ACC112 (cell line): Measurements from ENCODE around the gene KCNJ4.
A peak's percentile ranks its signal among the peaks of the same experiment; 100 is the strongest.

ENCODE experiments used
- H2AFZ ChIP-seq: fragments of 200-600 bp; sonication (generic); one replicate; pipeline ENCODE4 v1.6.0; 2017; ENCODE audit warnings: antibody characterized with exemption, low read length; ENCODE audit not compliant: unreplicated experiment
- H3K27ac ChIP-seq: fragments of 200-600 bp; sonication (generic); 2 replicates; pipeline ENCODE4 v1.5.1; 2014; ENCODE audit warnings: low read depth, mild to moderate bottlenecking, antibody characterized with exemption, low read length, moderate library complexity
- H3K27me3 ChIP-seq: fragments of 200-600 bp; sonication (generic); 2 replicates; pipeline ENCODE4 v1.6.1; 2014; ENCODE audit warnings: mild to moderate bottlenecking, antibody characterized with exemption, low read length, moderate library complexity, mixed read lengths; ENCODE audit not compliant: insufficient read depth
- H3K36me3 ChIP-seq: fragments of 200-600 bp; sonication (generic); 2 replicates; pipeline ENCODE4 v1.6.1; 2016; ENCODE audit warnings: mild to moderate bottlenecking, antibody characterized with exemption, low read length, moderate library complexity, mixed read lengths; ENCODE audit not compliant: insufficient read depth
- H3K4me1 ChIP-seq: fragments of 200-600 bp; sonication (generic); one replicate; pipeline ENCODE4 v1.6.1; 2016; ENCODE audit warnings: low read length, mixed read lengths; ENCODE audit not compliant: insufficient read depth, unreplicated experiment, control insufficient read depth
- H3K4me3 ChIP-seq: fragments of 200-600 bp; sonication (generic); 2 replicates; pipeline ENCODE4 v1.5.1; 2014; ENCODE audit warnings: mild to moderate bottlenecking, low read depth, low read length
- H3K79me2 ChIP-seq: fragments of 200-600 bp; sonication (generic); one replicate; pipeline ENCODE4 v1.6.0; 2016; ENCODE audit warnings: low read length; ENCODE audit not compliant: control insufficient read depth, unreplicated experiment, insufficient read depth

The KCNJ4 gene

GRCh38 chr22:38455076-38455529, at the start of gene KCNJ4:
Gene KCNJ4, minus strand, starts transcription at chr22:38455199. Its CDS starts 27,067 bp downstream, at chr22:38428132.
- Histone ChIP-seq H2AFZ (no peak within 1 kb of the TSS), H3K79me2 (no peaks in the 10 kb centered on the region), H3K27ac (no peak within 1 kb of the TSS), H3K4me3 (no peak within 1 kb of the TSS), H3K27me3 (peaks cover 46% of the 10 kb centered on the region), H3K4me1 (no peaks in the 10 kb centered on the region), H3K36me3 (no peaks in the 10 kb centered on the region)

GRCh38 chr22:38503021-38503420, 48.0 kb upstream of the KCNJ4 start:
- H3K36me3 ChIP-seq, result peaks cover 33% of the 10 kb centered on the region
- H3K4me1 ChIP-seq, result peaks cover 18% of the 10 kb centered on the region
- H3K4me3 ChIP-seq, result peak overlapping the region; percentile 99
- H3K27ac ChIP-seq, result peak overlapping the region; percentile 19; the same call in 1 of the 2 replicates
- H3K27me3 ChIP-seq, result no peaks in the 10 kb centered on the region
- peaks cover 73% of the 10 kb centered on the region for H3K79me2 ChIP-seq
- no peak overlapping the region for H2AFZ ChIP-seq

GRCh38 chr22:38501797-38502672, 47.0 kb upstream of the KCNJ4 start:
- no peak overlapping the region for H2AFZ ChIP-seq
- peaks cover 38% of the 10 kb centered on the region for H3K36me3 ChIP-seq
- no peak overlapping the region for H3K27ac ChIP-seq
- H3K4me1 ChIP-seq, result peaks cover 18% of the 10 kb centered on the region
- H3K27me3 ChIP-seq, result no peaks in the 10 kb centered on the region
- H3K79me2 ChIP-seq, result peaks cover 78% of the 10 kb centered on the region
- peak overlapping the region; percentile 99 for H3K4me3 ChIP-seq

GRCh38 chr22:38497869-38498268, 42.9 kb upstream of the KCNJ4 start:
- Histone ChIP-seq H3K4me3 (no peak overlapping the region), H3K79me2 (peaks cover 73% of the 10 kb centered on the region), H3K4me1 (peaks cover 47% of the 10 kb centered on the region), H3K27me3 (no peaks in the 10 kb centered on the region), H2AFZ (no peak overlapping the region), H3K36me3 (peaks cover 54% of the 10 kb centered on the region), H3K27ac (no peak overlapping the region)

GRCh38 chr22:38494939-38495338, 39.9 kb upstream of the KCNJ4 start:
- peaks cover 61% of the 10 kb centered on the region for H3K36me3 ChIP-seq
- no peak overlapping the region for H3K4me3 ChIP-seq
- H3K79me2 ChIP-seq, result peaks cover 56% of the 10 kb centered on the region
- no peaks in the 10 kb centered on the region for H3K27me3 ChIP-seq
- peak overlapping the region; percentile 81 for H3K27ac ChIP-seq
- peaks cover 55% of the 10 kb centered on the region for H3K4me1 ChIP-seq
- H2AFZ ChIP-seq, result no peak overlapping the region

GRCh38 chr22:38494498-38494897, 39.5 kb upstream of the KCNJ4 start:
- Histone ChIP-seq H2AFZ (no peak overlapping the region), H3K36me3 (peaks cover 63% of the 10 kb centered on the region), H3K27me3 (no peaks in the 10 kb centered on the region), H3K79me2 (peaks cover 58% of the 10 kb centered on the region), H3K27ac (peak overlapping the region; percentile 81), H3K4me1 (peaks cover 55% of the 10 kb centered on the region), H3K4me3 (peak overlapping the region; percentile 9; the same call in 1 of the 2 replicates)

- Histone ChIP-seq H3K4me1 (peaks cover 55% of the 10 kb centered on the region), H2AFZ (no peak overlapping the region), H3K36me3 (peaks cover 59% of the 10 kb centered on the region), H3K4me3 (no peak overlapping the region), H3K79me2 (peaks cover 40% of the 10 kb centered on the region), H3K27ac (peak overlapping the region; percentile 38; the same call in 1 of the 2 replicates), H3K27me3 (no peaks in the 10 kb centered on the region)
These were observed 36.8 kb upstream of the KCNJ4 start for GRCh38 chr22:38491707-38492348.

- no peak overlapping the region for H2AFZ ChIP-seq
- H3K4me1 ChIP-seq, result peaks cover 49% of the 10 kb centered on the region
- no peaks in the 10 kb centered on the region for H3K27me3 ChIP-seq
- H3K79me2 ChIP-seq, result peaks cover 37% of the 10 kb centered on the region
- H3K36me3 ChIP-seq, result peaks cover 57% of the 10 kb centered on the region
- peak overlapping the region; percentile 53 for H3K27ac ChIP-seq
- no peak overlapping the region for H3K4me3 ChIP-seq
These were observed 35.9 kb upstream of the KCNJ4 start for GRCh38 chr22:38490915-38491314.

- Histone ChIP-seq H3K27me3 (no peaks in the 10 kb centered on the region), H3K4me3 (no peak overlapping the region), H2AFZ (no peak overlapping the region), H3K27ac (peak overlapping the region; percentile 53), H3K79me2 (peaks cover 35% of the 10 kb centered on the region), H3K4me1 (peaks cover 44% of the 10 kb centered on the region), H3K36me3 (peaks cover 54% of the 10 kb centered on the region)
These were observed 35.5 kb upstream of the KCNJ4 start for GRCh38 chr22:38490475-38490874.

- Histone ChIP-seq H3K36me3 (peaks cover 55% of the 10 kb centered on the region), H3K79me2 (peaks cover 29% of the 10 kb centered on the region), H3K4me3 (no peak overlapping the region), H3K27me3 (no peaks in the 10 kb centered on the region), H3K4me1 (peaks cover 38% of the 10 kb centered on the region), H3K27ac (no peak overlapping the region), H2AFZ (no peak overlapping the region)
These were observed 34.7 kb upstream of the KCNJ4 start for GRCh38 chr22:38489561-38490145.
